Osteoblast (primary cell): ENCODE measurements around the gene GATD1. TPM values are rescaled to one million over a fixed set of nuclear protein-coding genes. Genes with fewer than 3 reads are reported as not detected.

ENCODE experiments used
- DNase-seq: peaks from one replicate; pipeline ENCODE4 v3.0.0; 2011; ENCODE audit warnings: low spot score, mixed read lengths; ENCODE audit not compliant: insufficient read length; ENCODE audit errors: missing footprints
- H2AFZ ChIP-seq: 2 replicates; pipeline ENCODE4 v1.6.0; 2011; ENCODE audit warnings: mild to moderate bottlenecking, low read length
- H3K27ac ChIP-seq: 2 replicates; pipeline ENCODE4 v1.5.1; 2011; ENCODE audit warnings: mild to moderate bottlenecking, low read depth, low read length, moderate library complexity
- H3K27me3 ChIP-seq: 2 replicates; pipeline ENCODE4 v1.6.0; 2012; ENCODE audit warnings: mild to moderate bottlenecking, control low read depth, inconsistent platforms, low read length, moderate library complexity; ENCODE audit not compliant: insufficient read depth
- H3K36me3 ChIP-seq: 2 replicates; pipeline ENCODE4 v1.5.1; 2011; ENCODE audit warnings: mild to moderate bottlenecking, low read length, control low read depth, moderate library complexity; ENCODE audit not compliant: insufficient read depth
- H3K4me1 ChIP-seq: 2 replicates; pipeline ENCODE4 v1.5.1; 2011; ENCODE audit warnings: mild to moderate bottlenecking, low read length, control low read depth, moderate library complexity; ENCODE audit not compliant: insufficient read depth
- H3K4me2 ChIP-seq: 2 replicates; pipeline ENCODE4 v1.6.0; 2011; ENCODE audit warnings: mild to moderate bottlenecking, low read length; ENCODE audit not compliant: insufficient read depth
- H3K4me3 ChIP-seq: fragments of 200-600 bp; sonication (generic); 3 replicates; pipeline ENCODE4 v1.5.1; 2012; ENCODE audit warnings: mild to moderate bottlenecking, low read length, inconsistent platforms; ENCODE audit not compliant: insufficient read depth
- H3K79me2 ChIP-seq: 2 replicates; pipeline ENCODE4 v1.6.0; 2012; ENCODE audit warnings: mild to moderate bottlenecking, low read length, control low read depth, inconsistent platforms; ENCODE audit not compliant: insufficient read depth
- H3K9me3 ChIP-seq: 2 replicates; pipeline ENCODE4 v1.5.1; 2011; ENCODE audit warnings: low read depth, low read length, control low read depth
- H4K20me1 ChIP-seq: 2 replicates; pipeline ENCODE4 v1.6.0; 2012; ENCODE audit warnings: mild to moderate bottlenecking, low read length, control low read depth; ENCODE audit not compliant: insufficient read depth
- CTCF ChIP-seq: IDR thresholded peaks from 2 replicates; pipeline ENCODE4 v1.5.1; 2011; ENCODE audit warnings: mild to moderate bottlenecking, low read depth, low read length, moderate library complexity; ENCODE audit errors: extremely low read depth
- total RNA-seq: library from RNA; depleted of rRNA; stranded (reverse); fragments of >200 nt; gene quantifications from 2 replicates; pipeline ENCODE4 v1.2.3, GENCODE V29; 2012

The GATD1 gene
- total RNA-seq, 1 donor: 37.3 TPM

GRCh38 chr11:788953-789940, 12.0 kb upstream of the GATD1 start:
- Histone ChIP-seq H2AFZ (no peak overlapping the region), H3K4me1 (no peaks in the 10 kb centered on the region), H4K20me1 (peaks cover 7% of the 10 kb centered on the region), H3K9me3 (no peaks in the 10 kb centered on the region), H3K27me3 (peaks cover 5% of the 10 kb centered on the region), H3K4me3 (no peak overlapping the region), H3K4me2 (no peak overlapping the region), H3K36me3 (no peaks in the 10 kb centered on the region), H3K27ac (no peak overlapping the region), H3K79me2 (no peaks in the 10 kb centered on the region)
- no peak for DNase-seq
- TF ChIP-seq CTCF: no peak

GRCh38 chr11:788009-788640, 10.8 kb upstream of the GATD1 start:
- no peak for DNase-seq

GRCh38 chr11:787084-787675, 9.9 kb upstream of the GATD1 start:
- TF ChIP-seq CTCF: no peak
- Histone ChIP-seq H4K20me1 (peaks cover 7% of the 10 kb centered on the region), H3K4me2 (no peak overlapping the region), H3K4me1 (peaks cover 6% of the 10 kb centered on the region), H3K27ac (no peak overlapping the region), H3K27me3 (peaks cover 5% of the 10 kb centered on the region), H3K79me2 (no peaks in the 10 kb centered on the region), H3K9me3 (no peaks in the 10 kb centered on the region), H3K36me3 (no peaks in the 10 kb centered on the region), H2AFZ (no peak overlapping the region), H3K4me3 (no peak overlapping the region)
- no peak for DNase-seq

More at GRCh38 chr11:788009-788640, 10.8 kb upstream of the GATD1 start:
- Histone ChIP-seq H3K4me1 (peaks cover 6% of the 10 kb centered on the region), H3K36me3 (no peaks in the 10 kb centered on the region), H3K27ac (no peak overlapping the region), H3K4me2 (no peak overlapping the region), H3K79me2 (no peaks in the 10 kb centered on the region), H3K9me3 (no peaks in the 10 kb centered on the region), H4K20me1 (peaks cover 7% of the 10 kb centered on the region), H2AFZ (no peak overlapping the region), H3K27me3 (peaks cover 5% of the 10 kb centered on the region), H3K4me3 (no peak overlapping the region)
- TF ChIP-seq CTCF: no peak
